Measurements from ENCODE around the gene ACSL1. TPM values are rescaled to one million over a fixed set of nuclear protein-coding genes. Genes with fewer than 3 reads are reported as not detected.
"Not testable (repeated sequence)": the region's sequence is repeated elsewhere in the genome, so short reads cannot be mapped to it uniquely, and the experiment has no call there.

Gene ACSL1
- total and polyA plus RNA-seq, 8 donors: 42.8 to 1,170 (median 51.3) TPM

DNA sequence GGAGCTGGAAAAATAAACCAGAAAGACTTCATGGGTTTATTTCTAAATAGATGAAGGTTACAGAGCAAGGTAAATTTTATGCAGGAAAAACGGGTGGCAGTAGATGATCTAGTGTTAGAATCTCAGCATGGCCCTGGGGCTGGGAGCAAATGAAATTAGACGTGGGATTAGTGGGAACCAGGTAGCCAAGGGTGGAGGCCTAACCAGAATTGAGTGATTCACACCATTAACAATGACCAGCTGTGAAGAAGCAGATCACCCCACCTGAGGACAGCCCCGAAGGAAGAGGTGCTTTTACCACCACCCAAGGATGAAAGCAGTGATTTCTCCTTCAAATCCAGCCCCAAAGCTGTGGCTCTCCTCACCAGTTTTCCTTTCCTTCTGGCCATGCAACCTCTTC lies 20.8 kb upstream of the ACSL1 start:
- no peak overlapping the region for H3K27ac ChIP-seq
- peaks cover 0 to 5% (median 0%) of the 10 kb centered on the region in 3 donors for H3K27me3 ChIP-seq
- no peaks in the 10 kb centered on the region for H3K9me3 ChIP-seq
- DNase-seq: no peak
- TF ChIP-seq, protein P1, sequence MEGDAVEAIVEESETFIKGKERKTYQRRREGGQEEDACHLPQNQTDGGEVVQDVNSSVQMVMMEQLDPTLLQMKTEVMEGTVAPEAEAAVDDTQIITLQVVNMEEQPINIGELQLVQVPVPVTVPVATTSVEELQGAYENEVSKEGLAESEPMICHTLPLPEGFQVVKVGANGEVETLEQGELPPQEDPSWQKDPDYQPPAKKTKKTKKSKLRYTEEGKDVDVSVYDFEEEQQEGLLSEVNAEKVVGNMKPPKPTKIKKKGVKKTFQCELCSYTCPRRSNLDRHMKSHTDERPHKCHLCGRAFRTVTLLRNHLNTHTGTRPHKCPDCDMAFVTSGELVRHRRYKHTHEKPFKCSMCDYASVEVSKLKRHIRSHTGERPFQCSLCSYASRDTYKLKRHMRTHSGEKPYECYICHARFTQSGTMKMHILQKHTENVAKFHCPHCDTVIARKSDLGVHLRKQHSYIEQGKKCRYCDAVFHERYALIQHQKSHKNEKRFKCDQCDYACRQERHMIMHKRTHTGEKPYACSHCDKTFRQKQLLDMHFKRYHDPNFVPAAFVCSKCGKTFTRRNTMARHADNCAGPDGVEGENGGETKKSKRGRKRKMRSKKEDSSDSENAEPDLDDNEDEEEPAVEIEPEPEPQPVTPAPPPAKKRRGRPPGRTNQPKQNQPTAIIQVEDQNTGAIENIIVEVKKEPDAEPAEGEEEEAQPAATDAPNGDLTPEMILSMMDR (IDR thresholded peaks at IDR 0.05): no peak
- TF ChIP-seq POLR2A (IDR thresholded peaks at IDR 0.05): no peak
- no peak for TF ChIP-seq EP300 (IDR thresholded peaks at IDR 0.05)
- no peak for TF ChIP-seq POLR2AphosphoS5 (IDR thresholded peaks at IDR 0.05)
- intact Hi-C loops (cut with DNase I; ENCODE audit: low total_unique reads): no loop called here
- no peaks in the 10 kb centered on the region for H3K36me3 ChIP-seq
- H3K4me3 ChIP-seq: no peak overlapping the region
- peaks cover 0 to 8% (median 2%) of the 10 kb centered on the region in 4 donors for H3K4me1 ChIP-seq
- WGBS, 5 donors: 83 to 92% (median 89%) methylated on average over 3 of the region's 3 CpGs

DNA sequence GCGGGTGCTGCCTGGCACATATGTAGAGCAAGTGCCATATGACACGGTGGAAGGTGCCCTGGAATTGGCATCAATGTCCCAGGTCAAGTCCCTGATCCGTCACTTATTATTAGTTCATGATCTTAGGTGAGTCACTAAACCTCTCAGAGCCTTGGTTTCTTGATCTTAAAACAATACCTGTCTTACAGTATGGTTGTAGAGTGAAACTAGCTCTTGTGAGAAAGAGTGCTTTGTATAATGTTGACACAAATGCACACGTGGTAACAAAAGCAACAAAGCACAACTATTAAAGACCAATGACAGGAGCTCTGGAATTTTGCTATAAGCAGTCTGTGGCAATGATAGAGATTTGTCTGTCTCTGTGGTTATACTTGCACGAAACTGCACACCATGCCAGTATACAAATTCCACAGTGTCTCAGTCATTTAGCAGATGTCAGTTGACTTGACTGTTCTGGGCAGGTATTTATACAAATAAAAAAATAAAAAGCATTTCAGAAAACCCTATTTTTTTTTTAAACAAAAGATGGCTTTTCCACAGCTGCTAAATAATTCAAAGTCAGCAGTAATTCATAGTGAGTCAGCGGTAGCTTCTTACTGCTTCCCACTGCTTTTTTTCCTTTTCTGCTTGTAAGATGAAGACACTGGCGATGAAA lies 19.7 kb upstream of the ACSL1 start:
- intact Hi-C loops (cut with DNase I; ENCODE audit: low total_unique reads): no loop called here
- H3K36me3 ChIP-seq: no peaks in the 10 kb centered on the region
- H3K9me3 ChIP-seq: no peaks in the 10 kb centered on the region
- H3K27me3 ChIP-seq: peaks cover 0 to 5% (median 0%) of the 10 kb centered on the region in 3 donors
- DNase-seq: peak in 1 of 2 donors; percentile 42
- no peak for TF ChIP-seq EP300 (IDR thresholded peaks at IDR 0.05)
- TF ChIP-seq, protein P1 (IDR thresholded peaks at IDR 0.05): no peak
- no peak for TF ChIP-seq POLR2A (IDR thresholded peaks at IDR 0.05)
- TF ChIP-seq POLR2AphosphoS5 (IDR thresholded peaks at IDR 0.05): no peak
- H3K4me1 ChIP-seq: peaks cover 0 to 8% (median 2%) of the 10 kb centered on the region in 4 donors
- no peak overlapping the region for H3K27ac ChIP-seq
- WGBS, 5 donors: 50 to 58% (median 55%) methylated on average over 7 of the region's 7 CpGs
- H3K4me3 ChIP-seq: no peak overlapping the region

DNA sequence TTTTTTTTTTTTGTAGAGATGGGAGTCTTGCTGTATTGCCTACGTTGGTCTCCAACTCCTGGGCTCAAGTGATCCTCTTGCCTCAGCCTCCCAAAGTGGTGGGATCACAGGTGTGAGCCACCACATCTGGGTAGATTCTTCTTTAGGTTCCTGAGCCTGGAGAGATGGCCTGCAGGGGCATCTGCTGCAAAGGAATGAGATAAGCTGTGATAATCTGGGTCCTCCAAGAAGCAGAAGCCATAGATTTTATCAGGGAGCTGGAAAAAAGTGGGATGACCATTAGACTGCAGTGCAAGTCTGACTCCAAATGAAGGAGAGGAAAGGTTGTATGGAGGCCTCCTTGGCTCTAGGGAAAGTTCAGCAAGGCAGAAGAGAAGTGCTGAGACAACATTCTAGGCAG lies 19.0 kb upstream of the ACSL1 start:
- Histone ChIP-seq H3K27me3 (peaks cover 0 to 5% (median 0%) of the 10 kb centered on the region in 3 donors), H3K4me1 (peaks cover 0 to 8% (median 2%) of the 10 kb centered on the region in 4 donors), H3K27ac (no peak overlapping the region), H3K9me3 (no peaks in the 10 kb centered on the region), H3K36me3 (no peaks in the 10 kb centered on the region), H3K4me3 (no peak overlapping the region)
- TF ChIP-seq, protein P1 (IDR thresholded peaks at IDR 0.05): no peak
- no peak for TF ChIP-seq POLR2A (IDR thresholded peaks at IDR 0.05)
- TF ChIP-seq POLR2AphosphoS5 (IDR thresholded peaks at IDR 0.05): no peak
- TF ChIP-seq EP300 (IDR thresholded peaks at IDR 0.05): no peak
- WGBS, 5 donors: 69 to 96% (median 85%) methylated on average over 1 of the region's 1 CpG
- intact Hi-C loops (cut with DNase I; ENCODE audit: low total_unique reads): no loop called here
- DNase-seq: no peak

DNA sequence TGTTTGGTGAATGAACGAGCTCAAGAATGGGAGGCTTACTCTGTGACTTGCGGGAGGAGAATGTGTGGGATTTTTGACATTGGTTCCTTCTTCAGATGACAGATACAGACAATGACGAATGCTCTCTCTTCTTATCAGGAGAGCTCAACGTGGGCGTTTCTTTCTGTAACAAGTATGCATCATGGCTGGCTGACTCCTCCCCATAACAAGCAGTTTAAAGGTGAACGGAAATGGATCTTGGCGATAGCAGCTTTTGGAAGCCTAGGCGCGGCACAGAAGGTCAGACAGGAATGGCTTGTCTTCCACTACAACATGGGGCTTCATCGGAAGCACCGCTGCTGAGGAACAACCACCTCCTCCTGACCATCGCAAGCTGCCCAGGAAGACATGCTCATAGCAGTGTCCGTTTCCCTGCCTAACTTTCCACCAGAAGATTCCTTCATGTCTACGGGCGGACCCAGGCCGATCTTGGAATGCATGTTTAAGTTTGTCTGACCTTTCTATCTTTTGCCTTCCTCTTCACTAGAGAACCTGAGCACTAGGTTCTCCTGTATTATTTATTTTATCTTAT lies 18.3 kb upstream of the ACSL1 start:
- intact Hi-C loops (cut with DNase I; ENCODE audit: low total_unique reads): no loop called here
- Histone ChIP-seq H3K27me3 (peaks cover 0 to 5% (median 0%) of the 10 kb centered on the region in 3 donors), H3K4me1 (peaks cover 0 to 8% (median 2%) of the 10 kb centered on the region in 4 donors), H3K4me3 (no peak overlapping the region), H3K36me3 (no peaks in the 10 kb centered on the region), H3K27ac (no peak overlapping the region), H3K9me3 (no peaks in the 10 kb centered on the region)
- DNase-seq: no peak
- TF ChIP-seq POLR2A (IDR thresholded peaks at IDR 0.05): no peak
- TF ChIP-seq, protein P1 (IDR thresholded peaks at IDR 0.05): no peak
- no peak for TF ChIP-seq POLR2AphosphoS5 (IDR thresholded peaks at IDR 0.05)
- TF ChIP-seq EP300 (IDR thresholded peaks at IDR 0.05): no peak
- WGBS, 5 donors: 74 to 86% (median 78%) methylated on average over 16 of the region's 16 CpGs

DNA sequence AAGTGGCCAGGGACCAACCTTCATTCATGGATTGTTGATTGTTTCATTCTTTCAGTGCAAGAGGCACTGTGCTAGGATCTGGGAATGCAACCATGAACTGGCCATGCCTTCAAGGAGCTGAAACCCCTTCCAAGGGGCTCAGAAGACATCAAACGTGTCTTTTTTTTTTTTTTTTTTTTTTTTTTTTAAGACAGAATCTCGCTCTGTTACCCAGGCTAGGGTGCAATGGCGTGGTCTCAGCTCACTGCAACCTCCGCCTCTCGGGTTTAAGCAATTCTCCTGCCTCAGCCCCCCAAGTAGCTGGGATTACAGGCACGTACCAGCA lies 13.3 kb upstream of the ACSL1 start:
- 85 to 96% (median 89%) methylated on average over 6 of the region's 6 CpGs for WGBS, 5 donors

More for the DNA sequence above, 13.3 kb upstream of the ACSL1 start:
- H3K4me1 ChIP-seq; H3K4me3 ChIP-seq; H3K36me3 ChIP-seq; H3K27ac ChIP-seq; H3K9me3 ChIP-seq; intact Hi-C loops (cut with DNase I; ENCODE audit: low total_unique reads); H3K27me3 ChIP-seq; DNase-seq: not testable (repeated sequence)

Measured in stomach (tissue), 9 donors.